EH (cell line): ENCODE measurements around the gene ZNF534.
"Not testable (repeated sequence)": the region's sequence is repeated elsewhere in the genome, so short reads cannot be mapped to it uniquely, and the experiment has no call there.

Experiments
- DNase-seq: peaks from one replicate; pipeline ENCODE4 v3.0.0-alpha.2; 2015; ENCODE audit warnings: low read depth

The ZNF534 gene

DNA sequence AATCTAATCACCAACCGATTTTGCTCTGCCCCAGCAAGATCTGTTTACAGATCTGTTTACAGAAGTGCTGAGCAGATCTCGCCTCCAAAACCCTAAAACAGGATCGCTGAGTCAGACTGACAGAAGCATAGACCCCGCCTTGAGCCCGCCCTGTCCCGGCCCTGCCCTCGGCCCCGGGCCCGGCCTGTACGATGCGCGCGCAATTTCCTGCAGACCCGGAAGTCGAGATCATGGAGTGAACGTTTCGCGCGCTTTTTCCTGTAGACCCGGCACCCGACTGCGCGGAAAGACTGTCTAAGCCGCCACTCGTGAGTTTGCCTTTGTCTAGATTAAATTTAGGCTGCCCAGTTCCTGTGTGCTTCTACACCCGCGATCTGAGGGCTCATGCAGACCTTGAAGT lies at the start of gene ZNF534:
TSS of gene ZNF534 (plus strand) at position 212 of the 400 bp plus-strand sequence. CDS start 2,327 bp downstream, outside the sequence.
- no peak for DNase-seq

DNA sequence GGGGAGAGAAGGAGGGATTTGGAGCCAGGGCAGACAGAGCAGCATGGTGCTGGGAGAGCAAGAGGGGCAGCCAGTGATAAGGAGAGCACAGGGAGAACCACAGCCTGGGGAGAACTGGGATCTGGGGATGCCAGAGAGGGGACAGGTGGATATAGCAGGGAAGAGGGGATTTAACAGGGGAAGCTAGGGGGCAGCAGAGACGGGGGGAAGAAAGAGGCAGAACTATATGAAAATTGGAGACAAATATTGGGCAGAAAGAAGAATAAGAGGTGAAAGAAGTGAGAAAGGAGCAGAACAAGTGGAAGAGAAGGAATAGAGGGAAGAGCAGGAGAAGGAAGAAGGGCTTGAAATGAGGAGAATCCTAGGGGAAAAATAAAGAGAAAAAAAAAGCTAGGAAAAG lies 37.8 kb upstream of the ZNF534 start:
- no peak for DNase-seq

DNA sequence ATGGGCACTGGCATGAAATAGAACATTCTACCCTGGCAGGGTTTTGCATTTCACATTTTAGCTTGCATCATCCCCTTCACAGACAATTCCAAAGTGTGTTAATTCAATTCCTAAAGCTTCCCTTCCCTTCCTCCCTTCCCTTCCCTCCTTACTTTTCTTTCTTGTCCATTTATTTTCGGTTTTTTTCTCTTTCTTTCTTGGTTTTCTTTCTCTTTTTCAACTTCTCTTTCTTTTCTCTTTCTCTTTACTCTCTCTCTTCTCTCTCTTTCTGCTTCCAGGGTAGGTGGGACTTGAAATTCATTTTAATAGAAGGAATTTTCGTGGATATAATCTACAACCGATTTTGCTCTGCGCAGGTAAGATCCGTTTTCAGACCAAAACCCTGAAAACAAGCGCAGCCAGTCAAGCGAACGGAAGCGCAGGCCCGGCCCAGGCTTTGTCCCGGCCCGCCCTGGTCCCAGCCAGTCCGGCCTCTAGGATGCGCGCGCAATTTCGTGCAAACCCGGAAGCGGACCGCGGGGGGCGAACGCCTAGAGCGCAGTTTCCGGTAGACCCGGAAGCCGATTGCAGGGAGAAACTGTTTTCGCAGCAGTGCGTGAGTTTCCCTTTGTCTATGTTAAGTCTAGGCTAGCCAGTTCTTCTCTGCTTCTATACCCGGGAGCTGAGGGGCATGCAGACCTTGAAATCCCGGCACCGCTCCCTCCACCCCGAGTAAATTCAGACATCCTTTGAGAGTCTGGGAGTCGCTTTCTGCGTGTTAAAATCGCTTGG lies 31.5 kb upstream of the ZNF534 start, which contains the start of gene ZNF528:
TSS of gene ZNF528 (plus strand) at position 540 of the 771 bp plus-strand sequence. CDS start 4,165 bp downstream, outside the sequence.
- DNase-seq = peak; percentile 94

DNA sequence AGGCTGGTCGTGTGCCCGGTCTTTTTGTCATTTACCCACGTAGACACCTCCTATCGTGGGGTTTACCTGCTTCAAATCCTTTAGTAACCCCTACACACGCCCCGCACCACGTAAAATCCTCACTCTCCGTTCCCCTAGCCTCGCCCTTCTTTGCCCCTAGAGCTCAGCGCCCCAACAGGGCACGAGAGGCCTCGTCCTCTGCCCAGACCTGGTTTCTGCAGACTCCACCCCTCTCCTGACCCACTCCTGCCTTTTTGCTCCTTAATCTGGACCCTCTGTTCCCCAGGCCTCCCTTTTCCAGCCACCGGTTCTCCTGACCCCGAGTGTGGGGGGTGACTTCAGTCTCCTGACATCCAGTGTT lies 30.9 kb upstream of the ZNF534 start:
- peak; percentile 16 for DNase-seq

DNA sequence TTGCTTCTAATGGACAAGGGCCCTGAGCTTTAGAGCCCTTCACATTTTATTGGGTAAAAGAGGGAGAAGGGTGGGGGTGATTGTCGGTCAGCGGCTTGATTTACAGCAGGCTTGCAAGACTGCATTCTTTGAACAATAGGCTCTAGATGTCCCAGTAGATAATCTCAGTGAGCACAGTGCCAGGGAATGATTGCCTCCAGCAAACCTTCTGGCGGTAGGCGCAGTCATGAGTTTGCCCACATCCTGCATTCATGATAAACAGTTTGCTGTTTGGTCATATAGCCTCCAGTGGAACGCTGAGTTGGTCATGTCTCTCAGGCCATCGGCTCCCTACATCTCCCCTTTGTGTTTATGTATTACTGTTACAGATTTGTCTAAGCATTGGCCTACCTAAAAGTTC lies 18.7 kb upstream of the ZNF534 start:
- no peak for DNase-seq

DNA sequence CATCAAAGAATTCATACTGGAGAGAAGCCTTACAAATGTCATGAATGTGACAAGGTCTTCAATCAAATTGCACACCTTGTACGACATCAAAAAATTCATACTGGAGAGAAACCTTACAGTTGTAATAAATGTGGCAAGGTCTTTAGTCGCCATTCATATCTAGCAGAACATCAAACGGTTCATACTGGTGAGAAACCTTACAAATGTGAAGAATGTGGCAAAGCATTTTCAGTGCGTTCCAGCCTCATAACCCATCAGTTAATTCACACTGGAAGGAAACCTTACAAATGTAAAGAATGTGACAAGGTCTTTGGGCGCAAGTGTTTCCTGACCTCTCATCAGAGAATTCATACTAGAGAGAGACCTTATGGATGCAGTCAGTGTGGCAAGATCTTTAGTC lies 13.2 kb upstream of the ZNF534 start:
- no peak for DNase-seq

DNA sequence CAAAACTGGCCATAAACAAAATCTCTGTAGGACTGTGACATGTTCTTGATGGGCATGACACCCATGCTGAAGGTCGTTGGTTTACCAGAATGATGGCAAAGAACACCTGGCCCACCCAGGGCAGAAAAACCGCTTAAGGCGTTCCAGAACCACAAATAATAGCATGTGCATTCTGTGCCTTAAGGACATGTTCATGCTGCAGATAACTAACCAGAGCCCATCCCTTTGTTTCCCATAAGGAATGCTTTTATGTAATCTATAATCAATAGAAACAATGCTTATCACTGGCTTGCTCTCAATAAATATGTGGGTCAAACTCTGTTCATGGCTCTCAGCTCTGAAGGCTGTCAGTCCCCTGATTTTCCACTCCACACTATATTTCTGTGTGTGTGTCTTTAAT lies 13.2 kb downstream of the ZNF534 start:
- no peak for DNase-seq

DNA sequence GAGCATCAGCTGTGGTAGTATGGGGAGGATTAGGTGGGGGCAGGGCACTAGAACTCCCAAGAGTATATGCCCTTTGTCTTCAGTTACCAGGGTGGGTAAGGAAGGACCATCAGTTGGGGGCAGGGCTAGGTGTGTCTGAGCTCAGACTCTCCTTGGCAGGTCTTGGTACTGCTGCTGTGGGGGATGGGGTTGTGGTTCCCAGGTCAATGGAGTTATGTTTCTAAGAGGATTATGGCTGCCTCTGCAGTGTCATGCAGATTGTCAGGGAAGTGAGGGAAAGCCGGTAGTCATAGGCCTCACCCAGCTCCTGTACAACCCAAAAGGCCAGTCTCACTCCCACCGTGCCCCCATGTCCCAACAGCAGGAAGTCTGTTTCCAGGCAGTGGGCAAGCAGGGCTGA lies 15.6 kb downstream of the ZNF534 start:
- DNase-seq = no peak

DNA sequence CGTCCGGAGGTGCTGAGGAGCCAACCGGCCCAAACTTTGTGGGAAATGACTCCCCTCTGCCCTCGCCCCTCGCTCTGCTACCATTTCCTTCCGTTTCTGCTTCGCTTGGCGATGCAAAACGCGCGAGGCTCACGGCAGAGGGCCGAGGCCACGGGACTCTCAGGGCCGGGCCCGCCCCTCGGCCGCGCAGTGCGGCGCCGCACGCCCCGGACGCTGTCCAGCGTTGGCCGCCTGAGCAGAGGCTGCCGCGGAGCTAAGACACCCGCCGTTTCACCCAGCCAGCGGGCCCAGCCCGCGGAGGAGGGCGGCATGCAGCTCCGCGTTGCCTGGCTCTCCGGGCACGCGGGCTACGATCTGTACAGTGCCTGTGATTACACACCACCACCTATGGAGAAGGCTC lies 22.3 kb downstream of the ZNF534 start:
- DNase-seq = no peak

DNA sequence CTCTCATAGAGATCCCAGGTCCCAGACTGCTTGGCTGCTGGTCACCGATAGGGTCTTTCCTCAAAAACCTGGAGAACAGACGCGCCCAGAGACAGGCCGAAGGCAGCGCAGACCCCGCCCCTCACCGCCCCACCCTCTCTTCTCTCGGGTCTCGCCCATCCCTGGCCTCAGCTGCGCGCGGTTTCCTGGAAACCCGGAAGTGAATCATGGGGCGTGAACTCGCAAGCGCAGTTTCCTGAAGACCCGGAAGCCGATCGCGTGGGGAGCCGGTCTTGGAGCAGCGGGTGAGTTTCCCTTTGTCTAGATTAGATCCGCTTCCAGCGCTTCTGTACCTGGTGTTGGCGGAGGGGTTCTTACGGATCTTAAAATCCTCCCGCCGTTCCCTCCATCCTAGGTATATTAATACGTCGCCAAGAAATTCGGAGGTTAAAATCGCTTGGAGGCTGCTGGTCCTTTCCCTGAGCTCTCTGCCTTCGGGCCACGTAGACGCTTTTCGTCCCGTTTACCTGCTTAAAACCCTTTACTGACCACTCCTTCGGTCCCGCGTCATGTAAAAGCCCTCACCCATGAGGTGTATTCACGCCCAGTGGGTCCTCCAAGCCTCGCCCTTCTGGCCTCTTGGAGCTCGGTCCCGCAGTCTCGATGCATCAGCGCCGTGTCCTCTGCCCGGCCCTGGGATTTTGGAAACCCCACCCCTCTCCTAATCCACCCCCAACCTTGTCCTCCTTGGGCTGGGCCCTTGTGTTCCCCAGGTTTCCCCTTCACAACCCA lies 24.6 kb downstream of the ZNF534 start, which contains the start of gene ZNF578:
TSS of gene ZNF578 (plus strand) at position 230 of the 771 bp plus-strand sequence. CDS start 48,293 bp downstream, outside the sequence.
- peak; percentile 85 for DNase-seq

DNA sequence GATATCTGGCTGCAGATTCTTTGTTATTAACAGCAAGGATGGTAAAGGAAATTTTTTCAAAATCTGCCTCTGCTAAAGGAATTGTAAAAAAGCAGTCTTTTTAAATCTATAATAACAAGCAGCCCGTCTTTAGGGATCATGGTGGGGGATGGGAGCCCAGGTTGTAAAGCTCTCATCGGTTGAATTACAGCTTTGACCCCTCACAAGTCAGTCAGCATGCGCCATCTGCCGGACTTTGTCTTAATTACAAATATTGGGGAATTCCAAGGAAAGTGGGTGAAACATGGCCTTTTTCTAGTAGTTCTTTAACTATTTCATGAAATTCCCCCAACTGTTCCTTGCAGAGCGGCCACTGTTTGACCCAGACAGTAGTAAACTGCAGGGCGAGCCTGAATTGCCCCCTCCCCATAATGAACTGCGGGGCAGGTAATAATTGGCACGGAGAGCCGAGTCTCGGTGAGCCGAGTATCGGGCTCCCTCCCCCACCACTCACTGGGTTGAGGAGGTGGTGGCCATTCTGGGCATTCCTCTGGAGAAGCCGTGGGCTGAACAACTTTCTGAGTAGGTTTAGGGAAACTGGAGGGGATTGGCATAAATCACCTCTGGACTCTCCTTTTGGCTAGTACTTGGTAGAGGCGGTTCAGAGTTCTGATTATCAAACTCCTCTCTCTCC lies 36.0 kb downstream of the ZNF534 start:
- no peak for DNase-seq

DNA sequence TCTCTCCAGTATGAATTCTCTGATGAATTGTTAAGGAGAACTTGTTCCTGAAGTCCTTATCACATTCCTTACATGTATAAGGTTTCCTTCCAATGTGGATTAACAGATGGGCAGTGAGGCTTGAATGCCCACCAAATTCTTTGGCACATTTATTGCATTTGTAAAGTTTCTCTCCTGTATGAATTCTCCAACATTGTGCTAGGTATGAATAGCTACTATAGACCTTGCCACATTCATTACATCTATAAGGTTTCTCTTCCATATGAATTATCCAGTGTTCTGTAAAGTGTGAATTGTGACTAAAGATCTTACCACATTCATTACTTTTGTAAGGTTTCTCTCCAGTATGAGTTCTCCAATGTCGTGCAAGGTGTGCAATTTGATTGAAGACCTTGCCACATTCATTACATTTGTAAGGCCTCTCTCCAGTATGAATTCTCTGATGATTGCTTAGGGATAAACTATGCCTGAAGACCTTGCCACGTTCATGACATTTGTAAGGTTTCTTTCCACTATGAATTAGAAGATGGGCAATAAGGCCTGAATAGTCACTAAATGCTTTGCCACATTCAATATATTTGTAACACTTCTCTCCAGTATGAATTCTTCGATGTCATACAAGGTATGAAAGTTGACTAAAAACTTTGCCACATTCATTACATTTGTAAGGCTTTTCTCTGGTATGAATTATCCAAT lies 44.9 kb downstream of the ZNF534 start:
- no peak for DNase-seq

DNA sequence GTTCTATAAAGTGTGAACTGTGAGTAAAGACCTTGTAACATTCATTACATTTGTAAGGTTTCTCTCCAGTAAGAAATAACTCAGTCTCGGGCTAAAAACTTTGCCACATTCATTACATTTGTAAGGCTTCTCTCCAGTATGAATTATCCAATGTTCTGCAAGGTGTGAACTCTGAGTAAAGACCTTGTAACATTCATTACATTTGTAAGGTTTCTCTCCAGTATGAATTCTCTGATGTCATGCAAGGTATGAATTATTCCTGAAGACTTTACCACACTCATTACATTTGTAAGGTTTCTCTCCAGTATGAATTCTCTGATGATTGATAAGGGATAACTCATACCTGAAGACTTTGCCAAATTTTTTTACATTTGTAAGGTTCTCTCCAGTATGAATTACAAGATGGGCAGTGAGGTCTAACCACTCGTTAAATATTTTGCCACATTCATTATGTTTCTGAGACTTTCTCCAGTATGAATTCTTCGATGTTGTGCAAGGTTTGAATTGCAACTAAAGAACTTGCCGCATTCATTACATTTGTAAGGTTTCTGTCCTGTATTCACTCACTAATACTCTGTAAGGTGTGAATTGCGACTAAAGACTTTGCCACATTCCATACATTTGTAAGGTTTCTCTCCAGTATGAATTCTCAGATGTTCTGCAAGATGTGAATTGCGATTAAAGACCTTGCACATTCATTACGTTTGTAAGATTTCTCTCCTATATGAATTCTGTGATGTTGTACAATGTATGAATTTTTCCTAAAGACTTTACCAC lies 45.6 kb downstream of the ZNF534 start:
- DNase-seq = no peak

DNA sequence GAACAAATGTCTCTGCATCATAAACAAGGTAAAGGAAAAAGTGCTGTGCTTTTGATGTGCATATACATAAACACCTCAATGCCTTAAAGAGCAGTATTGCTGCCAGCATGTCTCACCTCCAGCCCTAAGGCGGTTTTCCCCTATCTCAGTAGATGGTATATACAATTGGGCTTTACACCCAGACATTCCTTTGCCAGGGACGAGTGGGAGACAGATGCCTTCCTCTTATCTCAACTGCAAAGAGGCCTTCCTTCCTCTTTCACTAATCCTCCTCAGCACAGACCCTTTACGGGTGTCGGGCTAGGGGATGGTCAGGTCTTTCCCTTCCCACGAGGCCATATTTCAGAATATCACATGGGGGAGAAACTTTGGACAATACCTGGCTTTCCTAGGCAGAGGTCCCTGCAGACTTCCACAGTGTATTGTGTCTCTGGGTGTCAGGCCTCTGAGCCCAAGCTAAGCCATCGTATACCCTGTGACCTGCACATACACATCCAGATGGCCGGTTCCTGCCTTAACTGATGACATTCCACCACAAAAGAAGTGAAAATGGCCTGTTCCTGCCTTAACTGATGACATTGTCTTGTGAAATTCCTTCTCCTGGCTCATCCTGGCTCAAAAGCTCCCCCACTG lies 55.3 kb downstream of the ZNF534 start:
- not testable (repeated sequence) for DNase-seq

DNA sequence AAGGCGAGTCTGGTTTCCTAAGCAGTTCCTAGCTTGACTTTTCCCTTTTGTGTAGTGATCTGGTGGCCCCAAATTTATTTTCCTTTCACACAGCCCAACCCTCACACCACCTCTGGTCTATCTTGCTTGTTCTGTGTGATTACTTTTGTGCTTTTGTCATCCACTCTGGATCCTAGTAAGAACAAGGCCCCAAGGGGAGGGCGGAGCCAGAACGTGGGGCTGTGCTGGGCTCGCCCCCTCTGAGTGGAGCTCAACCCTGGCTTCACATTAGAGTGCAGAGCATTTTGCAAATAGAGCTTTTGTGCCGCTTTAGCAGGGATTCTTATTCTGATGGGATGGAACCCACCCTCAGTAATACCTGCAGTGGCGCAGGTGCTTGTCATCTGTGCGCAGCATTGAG lies 56.1 kb downstream of the ZNF534 start:
- not testable (repeated sequence) for DNase-seq

DNA sequence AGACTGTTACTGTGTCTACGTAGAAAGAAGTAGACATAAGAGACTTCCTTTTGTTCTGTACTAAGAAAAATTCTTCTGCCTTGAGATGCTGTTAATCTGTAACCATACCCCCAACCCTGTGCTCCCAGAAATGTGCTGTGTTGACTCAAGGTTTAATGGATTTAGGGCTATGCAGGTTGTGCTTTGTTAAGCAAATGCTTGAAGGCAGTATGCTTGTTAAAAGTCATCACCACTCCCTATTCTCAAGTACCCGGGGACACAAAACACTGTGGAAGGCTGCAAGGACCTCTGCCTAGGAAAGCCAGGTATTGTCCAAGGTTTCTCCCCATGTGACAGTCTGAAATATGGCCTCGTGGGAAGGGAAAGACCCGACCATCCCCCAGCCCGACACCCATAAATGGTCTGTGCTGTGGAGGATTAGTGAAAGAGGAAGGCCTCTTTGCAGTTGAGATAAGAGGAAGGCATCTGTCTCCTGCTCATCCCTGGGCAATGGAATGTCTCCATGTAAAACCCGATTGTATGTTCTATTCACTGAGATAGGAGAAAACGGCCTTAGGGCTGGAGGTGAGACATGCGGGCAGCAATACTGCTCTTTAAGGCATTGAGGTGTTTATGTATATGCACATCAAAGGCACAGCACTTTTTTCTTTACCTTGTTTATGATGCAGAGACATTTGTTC lies 56.8 kb downstream of the ZNF534 start:
- DNase-seq = not testable (repeated sequence)

DNA sequence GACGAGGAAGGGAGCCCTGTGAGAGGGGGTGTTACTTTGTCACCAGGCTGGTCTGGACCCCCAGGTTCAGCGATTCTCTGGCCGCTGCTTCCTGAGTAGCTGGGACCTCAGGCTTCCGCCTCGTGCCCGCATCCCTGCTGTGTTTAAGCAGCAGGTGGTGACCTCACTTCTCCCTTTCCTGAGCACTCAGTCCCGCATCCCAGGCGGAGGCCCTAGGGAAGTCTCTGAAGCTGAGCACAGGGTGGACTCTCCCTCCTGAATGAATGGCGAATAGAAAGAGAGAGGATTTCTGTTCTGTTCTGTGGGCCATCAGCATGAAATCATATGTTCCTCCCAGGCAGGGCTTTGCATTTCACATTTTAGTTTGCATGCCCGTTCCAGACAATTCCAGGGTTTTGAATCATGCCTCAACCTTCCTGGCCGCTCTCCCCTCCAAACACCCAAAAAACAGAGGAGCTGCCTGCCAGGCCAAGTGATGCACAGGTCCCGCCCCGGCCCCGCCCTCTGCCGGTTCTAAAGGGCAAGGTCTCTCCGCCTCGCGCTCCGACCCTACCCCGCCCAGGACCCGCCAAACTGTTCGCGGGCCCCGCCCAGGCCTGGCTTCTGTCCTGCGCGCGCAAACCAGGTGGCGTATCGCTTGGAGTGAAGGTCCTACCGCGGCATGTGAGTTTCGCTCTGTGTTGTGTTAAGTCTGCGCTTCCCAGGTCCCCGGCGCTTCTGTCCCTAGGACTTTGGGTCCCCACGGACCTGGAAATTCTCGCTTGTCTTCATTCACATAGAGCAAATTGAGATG lies 63.4 kb downstream of the ZNF534 start:
- DNase-seq = peak; percentile 0

DNA sequence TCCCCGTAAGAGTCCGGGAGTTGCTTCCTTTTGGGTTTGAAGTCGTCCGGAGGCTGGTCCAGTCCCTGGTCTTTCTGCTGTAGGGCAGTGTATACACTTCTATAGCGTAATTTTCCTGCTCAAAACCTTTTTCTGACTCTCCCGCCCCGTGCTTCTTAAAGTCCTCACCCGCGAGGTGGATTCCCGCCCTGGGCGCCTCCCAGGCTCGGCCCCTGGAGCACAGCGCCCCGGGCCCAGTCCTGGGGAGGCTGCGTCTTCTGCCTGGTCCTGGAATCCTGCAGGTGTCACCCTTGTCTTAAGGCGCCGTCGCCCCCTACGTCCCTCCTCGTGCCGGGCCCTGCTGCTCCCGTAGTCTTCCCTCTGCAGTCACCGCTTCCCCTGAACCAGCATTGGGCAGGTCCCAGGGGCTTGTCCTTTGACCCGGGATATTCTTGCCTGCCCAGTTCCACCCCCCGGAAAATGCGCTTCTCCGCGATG lies 64.1 kb downstream of the ZNF534 start:
- no peak for DNase-seq

DNA sequence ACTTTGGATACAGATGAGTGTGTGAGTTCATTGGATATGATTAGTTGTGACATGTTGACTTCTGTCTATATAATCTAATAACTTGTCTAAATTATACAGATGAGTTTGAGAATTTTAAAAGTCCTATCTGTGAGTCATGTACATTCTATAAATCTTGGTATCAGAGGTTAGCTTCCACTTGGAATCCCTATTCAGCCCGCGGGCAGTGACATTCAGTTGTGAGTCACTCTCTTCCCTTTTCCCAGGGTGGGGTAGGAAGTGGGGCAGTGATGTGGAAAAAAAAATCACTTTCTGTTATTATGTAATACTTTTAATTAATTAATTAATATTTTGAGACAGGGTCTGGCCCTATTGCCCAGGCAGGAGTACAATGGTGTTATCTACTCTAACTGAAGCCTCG lies 65.6 kb downstream of the ZNF534 start:
- peak; percentile 4 for DNase-seq
